GM21723 (cell line): ENCODE data around the gene MYCN.
"Not testable (repeated sequence)": the region's sequence is repeated elsewhere in the genome, so short reads cannot be mapped to it uniquely, and the experiment has no call there.

Source experiments
- ATAC-seq: cut with Tn5 transposase; IDR thresholded peaks from one replicate; pipeline ENCODE4 v1.9.1; 2021; ENCODE audit warnings: mild to moderate bottlenecking, moderate library complexity; ENCODE audit not compliant: unreplicated experiment

MYCN gene

GRCh38 chr2:15907461-15908324 is 32.7 kb upstream of the MYCN start:
- ATAC-seq, result no peak

GRCh38 chr2:15908371-15908770 is 32.0 kb upstream of the MYCN start:
- ATAC-seq, result no peak

GRCh38 chr2:15909157-15909556 is 31.2 kb upstream of the MYCN start:
- ATAC-seq, result no peak

DNA sequence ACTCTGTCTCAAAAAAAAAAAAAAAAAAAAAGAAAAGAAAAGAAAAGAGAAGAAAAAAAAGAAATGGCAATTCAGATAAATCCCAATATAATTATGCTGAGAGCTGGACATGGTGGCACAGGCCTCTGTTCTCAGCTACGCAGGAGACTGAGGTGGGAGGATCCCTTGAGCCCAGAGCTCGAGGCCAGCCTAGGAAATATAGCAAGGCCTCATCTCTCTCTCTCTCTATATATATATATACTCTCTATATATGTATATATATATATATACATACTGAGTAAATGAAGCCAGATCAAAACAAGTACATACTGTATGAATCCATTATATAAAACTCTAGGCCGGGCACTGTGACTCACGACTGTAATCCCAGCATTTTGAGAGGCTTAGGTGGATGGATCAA is 30.6 kb upstream of the MYCN start:
- no peak for ATAC-seq

DNA sequence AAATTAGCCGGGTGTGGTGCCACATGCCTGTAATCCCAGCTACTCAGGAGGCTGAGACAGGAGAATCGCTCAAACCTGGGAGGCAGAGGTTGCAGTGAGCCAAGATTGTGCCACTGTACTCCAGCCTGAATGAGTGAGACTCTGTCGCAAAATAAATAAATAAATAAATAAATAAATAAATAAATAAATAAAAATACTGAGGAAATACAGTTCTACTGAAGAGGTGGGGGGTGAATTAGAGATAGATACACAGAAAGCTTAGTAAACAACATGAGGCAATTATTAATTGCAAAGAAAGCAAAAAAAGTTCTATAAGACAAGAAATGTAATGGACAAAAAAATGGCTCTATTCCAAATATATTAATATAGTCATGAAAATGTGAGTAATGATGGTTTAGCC is 29.1 kb upstream of the MYCN start:
- not testable (repeated sequence) for ATAC-seq

- no peak for ATAC-seq
These were observed 28.7 kb upstream of the MYCN start for GRCh38 chr2:15911686-15912085.

DNA sequence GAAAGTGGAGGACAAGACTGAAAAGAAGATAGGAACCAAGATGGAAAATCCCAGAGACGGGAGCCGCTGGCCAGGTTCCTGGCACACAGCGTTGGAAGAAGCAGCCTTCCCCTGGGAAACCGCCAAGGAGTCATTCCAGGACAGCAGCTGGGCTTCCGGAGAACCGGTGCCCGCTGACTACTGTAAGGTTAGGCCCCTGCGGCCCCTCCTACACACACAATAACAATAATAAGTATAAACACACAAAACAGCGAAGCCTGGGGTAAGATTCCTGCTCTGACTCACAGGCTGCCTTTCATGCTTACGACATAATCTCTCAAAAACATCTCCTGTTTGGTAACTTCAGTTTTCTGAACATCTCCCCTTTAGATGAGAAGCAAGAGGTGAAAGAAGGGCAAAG is 28.1 kb upstream of the MYCN start:
- no peak for ATAC-seq

- no peak for ATAC-seq
These were observed 27.2 kb upstream of the MYCN start for GRCh38 chr2:15913146-15913545.

DNA sequence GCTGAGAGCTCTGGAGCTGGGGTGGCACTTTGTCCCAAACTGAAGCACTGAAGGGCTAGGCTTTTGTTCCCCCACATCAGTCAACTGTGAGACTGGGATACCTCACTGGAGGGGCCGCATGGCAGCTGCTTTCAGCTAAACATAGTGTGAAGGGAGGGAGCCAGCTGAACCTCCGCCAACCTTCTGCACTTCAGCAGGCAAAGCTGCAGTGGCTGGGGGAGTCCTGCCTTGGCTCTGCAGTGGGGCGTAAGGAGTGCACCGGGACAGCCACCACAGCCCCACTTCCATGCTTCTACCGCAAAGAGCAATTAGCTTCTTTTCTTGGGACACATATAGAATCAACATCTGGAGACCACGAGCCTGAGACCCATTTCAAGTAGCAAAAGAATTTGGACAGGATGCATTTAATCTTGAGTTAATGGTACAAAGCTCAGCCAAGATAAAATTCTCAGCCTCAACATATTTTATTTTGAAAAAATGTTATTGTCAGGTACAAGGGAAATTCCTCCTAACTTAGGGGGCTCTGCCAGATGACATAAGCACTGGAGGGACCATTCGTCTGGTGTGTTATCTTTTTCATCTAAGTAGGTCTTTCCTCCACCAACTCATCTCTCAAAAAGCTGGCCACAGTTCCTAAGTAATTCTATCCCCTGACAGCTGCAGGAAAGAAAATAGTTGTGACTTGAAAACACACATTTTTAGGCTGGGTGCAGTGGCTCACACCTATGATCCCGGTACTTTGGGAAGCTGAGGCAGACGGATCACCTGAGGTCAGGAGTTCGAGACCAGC is 25.6 kb upstream of the MYCN start:
- no peak for ATAC-seq

GRCh38 chr2:15915546-15915945 is 24.8 kb upstream of the MYCN start:
- ATAC-seq, result not testable (repeated sequence)

DNA sequence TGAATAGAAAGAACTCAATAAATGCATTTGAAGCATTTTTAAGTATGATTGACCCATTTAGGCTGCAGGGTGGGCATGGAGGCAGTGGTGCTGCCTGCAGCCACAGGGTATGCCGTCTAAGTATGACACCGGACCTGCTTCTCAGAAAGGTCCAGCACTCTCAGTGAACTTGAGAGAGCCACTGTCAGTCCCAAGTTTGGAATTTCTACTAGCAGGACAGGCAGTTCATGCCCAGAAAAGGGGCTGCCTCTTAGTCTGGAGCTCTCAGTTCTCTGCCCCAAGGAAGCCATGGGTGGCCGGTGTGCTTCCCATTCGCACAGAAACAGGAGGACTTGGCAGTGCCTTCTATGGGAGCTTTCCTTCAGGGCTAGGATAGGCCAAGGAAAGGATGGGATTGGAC is 24.0 kb upstream of the MYCN start:
- no peak for ATAC-seq

DNA sequence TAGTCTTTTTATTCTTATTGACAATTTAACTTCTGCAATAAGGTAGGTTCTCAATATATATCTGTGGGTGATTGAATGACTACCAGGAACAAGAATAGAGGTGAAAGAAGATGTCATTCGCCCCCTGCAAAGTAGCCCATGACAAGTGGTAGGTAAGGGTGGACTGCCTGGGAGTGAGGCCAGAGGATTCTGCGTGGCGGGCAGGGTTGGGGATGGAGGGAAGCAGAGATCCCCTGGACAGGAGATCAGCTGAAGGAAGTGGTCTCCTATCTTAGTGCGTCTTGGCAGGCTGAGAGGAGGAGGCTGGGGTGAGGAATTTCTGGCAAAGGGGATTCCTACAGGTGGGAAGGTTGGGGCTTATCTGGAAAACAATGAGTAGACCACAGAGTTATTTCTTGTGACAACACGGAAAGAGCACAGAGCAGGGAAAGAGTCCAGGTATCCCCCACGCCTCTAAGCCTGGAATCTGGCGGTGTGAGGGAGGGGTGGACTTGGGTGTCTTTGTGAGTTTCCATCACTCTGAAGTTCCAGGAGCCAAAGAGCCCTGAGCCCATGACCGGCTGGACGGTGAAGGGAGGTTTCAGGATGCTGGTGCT is 21.5 kb upstream of the MYCN start:
- ATAC-seq, result no peak

GRCh38 chr2:15919716-15920434 is 20.5 kb upstream of the MYCN start:
- no peak for ATAC-seq

GRCh38 chr2:15920696-15921095 is 19.7 kb upstream of the MYCN start:
- ATAC-seq, result no peak

DNA sequence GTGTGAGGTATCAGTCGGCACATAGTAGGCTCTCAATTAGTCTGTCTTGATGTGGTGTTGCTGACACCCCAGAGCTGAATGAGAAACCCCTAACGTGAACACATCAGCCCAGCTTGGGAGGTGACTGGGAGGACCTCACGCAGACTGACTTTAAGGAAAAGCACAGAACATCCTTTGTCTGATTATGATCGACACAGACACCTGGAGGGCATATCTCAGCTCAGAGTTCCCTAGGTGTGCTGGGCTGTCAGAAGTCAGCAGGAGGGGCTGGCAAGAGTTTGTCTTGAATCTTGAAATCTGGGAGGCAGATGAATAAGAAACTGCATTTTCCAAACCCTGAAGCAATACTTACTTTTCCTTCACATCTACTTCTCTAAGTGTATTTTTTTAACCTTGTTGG is 16.8 kb upstream of the MYCN start:
- no peak for ATAC-seq

- ATAC-seq, result no peak
These were observed 14.5 kb upstream of the MYCN start for GRCh38 chr2:15925819-15926218.

DNA sequence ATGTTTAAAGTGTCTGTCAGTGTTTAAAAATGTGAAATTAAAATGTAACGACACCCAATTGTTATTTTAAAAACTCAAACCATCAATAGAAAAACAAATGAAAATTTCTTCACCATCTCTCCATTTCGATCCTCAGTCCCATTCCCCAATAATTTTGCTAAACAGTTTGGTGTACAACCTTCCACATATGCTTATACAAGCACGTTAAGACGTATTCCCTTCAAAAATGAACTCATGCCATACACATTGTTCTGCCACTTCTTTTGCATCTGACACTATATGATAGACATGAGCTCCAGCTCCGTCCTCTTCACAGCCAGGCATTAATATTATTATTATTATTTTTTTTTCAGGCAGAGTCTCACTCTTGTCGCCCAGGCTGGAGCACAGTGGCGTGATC is 14.1 kb upstream of the MYCN start:
- no peak for ATAC-seq

- ATAC-seq, result no peak
These were observed 12.7 kb upstream of the MYCN start for GRCh38 chr2:15927551-15928218.

DNA sequence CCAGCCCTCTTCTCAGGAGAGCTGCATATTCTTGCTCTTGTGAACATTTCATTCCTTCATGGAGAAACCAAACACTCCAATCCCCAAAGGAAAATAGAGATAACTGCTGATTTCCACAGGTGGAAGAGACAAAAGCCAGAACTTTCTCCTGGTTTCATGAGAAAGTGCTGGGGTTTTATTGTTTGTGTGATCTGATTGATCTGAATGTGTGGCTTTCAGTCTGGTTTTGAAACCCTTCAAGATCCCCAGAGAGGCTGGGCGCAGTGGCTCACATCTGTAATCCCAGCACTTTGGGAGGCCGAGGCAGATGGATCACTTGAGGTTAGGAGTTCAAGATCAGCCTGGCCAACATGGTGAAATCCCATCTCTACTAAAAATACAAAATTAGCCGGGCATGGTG is 11.3 kb upstream of the MYCN start:
- ATAC-seq, result not testable (repeated sequence)

DNA sequence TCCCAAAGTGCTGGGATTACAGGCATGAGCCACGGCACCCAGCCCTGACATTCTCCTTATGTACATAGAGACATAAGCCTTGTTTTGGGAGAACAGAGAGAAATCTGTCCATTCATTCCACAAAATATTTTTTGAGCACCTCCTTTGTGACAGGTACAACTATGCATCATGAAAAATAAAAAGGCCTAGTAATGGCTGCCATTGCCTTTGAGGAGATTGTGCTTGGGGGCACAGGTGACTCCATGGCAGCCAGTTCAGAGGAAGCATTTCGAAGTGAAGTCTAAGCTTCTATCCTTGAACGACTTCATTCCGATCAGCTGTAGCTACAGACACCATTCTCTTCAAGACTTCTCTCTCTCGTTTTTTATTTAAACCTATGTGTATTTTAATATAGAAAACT is 10.5 kb upstream of the MYCN start:
- ATAC-seq, result no peak
